ENCODE measurements around the gene LRTM2.

GRCh38 chr12:1793426-1794210, 26.7 kb upstream of the LRTM2 start:
- TF ChIP-seq CTCF (IDR thresholded peaks at IDR 0.05; ENCODE audit: low read depth, low read length, missing input control) (no peak), GABPA (IDR thresholded peaks at IDR 0.05 in 1 of 2, conservative IDR thresholded peaks at IDR 0.05 in 1 of 2) (no peak), RXRA (IDR thresholded peaks at IDR 0.05) (no peak), RAD21 (IDR thresholded peaks at IDR 0.05) (no peak)

Data from liver (tissue), 3 donors.